Activated naive CD4-positive, alpha-beta T cell treated with Interleukin-2 at 50 U/mL for 16 hours (primary cell): ENCODE results near the gene RNF34.

ENCODE experiments used
- DNase-seq: peaks from one replicate; pipeline ENCODE4 v3.0.0-alpha.2; 2020

Gene RNF34

GRCh38 chr12:121440768-121441167 is 40.9 kb downstream of the RNF34 start:
- DNase-seq = no peak

DNA sequence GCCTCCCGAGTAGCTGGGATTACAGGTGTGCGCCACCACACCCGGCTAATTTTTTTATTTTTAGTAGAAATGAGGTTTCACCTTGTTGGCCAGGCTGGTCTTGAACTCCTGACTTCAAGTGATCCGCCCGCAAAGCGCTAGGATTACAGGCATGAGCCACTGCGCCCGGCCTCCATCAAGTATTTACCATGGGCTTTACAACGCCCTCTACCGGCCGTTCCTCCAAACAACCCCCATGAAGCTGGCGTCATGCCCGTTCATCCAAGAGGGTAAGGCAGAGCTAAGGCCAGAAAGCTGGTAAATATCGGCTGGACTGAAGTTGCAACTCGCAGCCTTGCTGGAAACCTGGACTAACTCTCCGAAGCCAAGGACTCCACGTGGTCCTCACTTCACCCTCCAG is 41.6 kb downstream of the RNF34 start:
- no peak for DNase-seq

GRCh38 chr12:121442028-121442948 is 42.4 kb downstream of the RNF34 start:
- no peak for DNase-seq

DNA sequence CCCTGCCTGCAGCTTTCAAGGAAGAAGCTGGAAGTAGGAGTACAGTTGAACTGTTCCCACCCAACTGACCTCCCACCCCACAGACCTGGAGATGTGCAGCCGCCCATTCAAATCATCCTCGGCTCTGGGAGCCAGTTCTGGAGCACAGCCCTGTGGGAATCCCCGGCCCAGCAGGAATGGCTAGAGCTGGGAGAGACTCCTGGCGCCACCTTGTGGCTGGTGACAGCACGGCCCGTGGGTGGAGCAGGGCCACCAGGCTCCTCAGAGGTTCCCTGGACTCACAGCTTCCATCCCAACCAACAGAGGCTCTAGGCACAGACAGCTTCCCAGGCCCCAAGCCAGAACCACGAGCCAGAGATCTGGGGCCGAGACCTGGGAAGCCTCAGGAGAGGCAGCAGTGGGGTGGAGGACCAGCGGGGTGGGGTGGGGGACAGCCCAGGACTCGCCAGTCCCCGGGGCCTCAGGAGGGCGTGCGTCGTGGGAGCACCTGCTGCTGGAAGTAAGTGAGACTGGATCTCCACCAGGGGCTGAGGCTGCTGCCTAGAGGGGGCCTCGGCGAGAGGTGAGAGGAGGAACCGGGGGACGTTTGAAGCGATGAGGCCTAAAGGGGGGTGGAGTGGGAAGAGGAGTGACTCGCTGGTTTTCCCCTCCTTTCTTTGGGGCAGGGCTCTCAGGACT is 43.4 kb downstream of the RNF34 start:
- peak; percentile 73 for DNase-seq

DNA sequence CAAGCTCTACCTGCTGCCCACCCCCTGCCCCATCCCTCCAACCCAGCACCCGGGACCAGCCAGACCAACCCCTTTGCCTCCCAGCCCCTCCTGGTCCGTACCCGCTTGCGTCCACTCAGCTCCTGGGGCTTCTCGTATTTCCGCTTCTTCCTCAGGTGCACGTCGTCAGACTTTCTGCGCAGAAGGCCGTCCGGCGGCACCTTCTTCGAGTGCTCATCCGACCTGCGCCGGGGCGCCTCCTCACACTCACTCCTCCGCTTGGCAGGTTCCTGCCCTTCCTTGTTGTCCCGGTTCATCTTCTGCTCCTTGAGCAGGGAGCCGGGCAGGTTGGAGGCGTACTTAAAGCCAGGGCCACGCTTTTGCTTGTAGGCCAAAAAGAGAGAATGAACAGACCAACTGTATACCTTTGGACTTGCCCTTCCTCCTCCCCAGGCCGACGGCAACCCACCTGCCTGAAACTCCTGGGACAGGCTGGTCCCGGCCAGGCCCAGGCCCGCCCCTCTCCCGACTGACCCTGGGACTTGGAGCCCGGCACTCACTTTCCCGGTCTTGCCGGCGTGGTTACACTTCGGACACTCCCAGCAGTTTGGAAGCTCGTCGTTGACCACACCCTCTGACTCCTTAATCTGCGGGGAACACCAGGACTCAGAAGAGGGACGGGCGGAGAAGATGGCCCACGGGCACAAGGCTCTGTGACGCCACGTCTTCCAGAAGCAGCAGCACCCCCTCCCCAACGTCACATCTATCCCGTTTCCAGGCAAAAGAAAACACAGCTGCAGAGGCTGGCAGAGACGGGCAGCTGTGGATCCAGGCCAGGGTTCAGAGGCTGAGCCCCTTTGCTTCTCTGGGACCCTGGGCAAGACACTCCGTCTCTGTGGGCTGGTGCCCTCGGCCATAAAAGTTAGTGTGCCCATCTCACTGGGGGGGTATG is 44.3 kb downstream of the RNF34 start:
- no peak for DNase-seq

GRCh38 chr12:121444842-121445202 is 44.9 kb downstream of the RNF34 start:
- no peak for DNase-seq

- no peak for DNase-seq
These were observed 46.8 kb downstream of the RNF34 start for GRCh38 chr12:121446750-121447149.

DNA sequence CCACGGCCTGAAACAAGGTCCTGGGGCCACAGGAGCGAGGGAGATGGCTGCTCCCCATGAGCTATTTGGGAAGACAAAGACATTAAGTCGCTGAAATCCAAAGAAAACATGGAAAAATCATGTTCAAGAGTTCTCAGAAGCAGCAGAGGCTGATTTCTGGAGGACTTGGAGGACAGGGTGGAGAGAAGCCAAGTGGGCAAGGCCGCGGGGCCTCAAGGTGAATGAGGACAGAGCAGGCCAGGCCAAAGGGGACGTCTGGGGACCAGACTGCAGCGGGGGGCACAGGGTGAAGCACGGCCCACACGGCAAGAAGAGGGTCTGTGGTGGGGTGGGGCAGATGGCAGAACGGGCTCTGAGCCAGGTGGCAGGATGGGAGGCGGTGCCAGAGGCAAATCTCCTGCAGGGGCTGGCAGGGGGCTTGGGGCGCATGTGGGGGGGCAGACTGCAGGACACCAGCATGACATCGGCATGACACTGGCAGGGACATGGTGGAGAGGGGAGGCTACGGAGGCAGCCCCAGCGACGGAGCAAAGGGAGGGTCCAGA is 48.9 kb downstream of the RNF34 start:
- DNase-seq = no peak

DNA sequence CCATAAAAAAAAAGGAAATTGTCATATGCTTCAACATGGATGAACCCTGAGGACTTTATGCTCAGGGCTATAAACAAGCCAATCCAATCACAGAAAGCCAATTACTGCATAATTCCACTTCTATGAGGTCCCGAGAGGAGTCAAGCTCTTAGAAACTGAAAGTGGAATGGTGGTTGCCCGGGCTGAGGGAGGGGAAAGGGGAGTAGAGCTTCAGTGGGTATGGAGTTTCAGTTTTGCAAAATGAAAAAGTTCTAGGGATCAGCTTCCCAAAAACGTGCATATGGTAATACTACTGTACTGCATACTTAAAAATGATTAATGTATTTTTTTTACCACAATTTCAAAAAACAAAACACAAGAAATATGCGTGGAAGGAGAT is 52.0 kb downstream of the RNF34 start:
- DNase-seq = peak; percentile 11

DNA sequence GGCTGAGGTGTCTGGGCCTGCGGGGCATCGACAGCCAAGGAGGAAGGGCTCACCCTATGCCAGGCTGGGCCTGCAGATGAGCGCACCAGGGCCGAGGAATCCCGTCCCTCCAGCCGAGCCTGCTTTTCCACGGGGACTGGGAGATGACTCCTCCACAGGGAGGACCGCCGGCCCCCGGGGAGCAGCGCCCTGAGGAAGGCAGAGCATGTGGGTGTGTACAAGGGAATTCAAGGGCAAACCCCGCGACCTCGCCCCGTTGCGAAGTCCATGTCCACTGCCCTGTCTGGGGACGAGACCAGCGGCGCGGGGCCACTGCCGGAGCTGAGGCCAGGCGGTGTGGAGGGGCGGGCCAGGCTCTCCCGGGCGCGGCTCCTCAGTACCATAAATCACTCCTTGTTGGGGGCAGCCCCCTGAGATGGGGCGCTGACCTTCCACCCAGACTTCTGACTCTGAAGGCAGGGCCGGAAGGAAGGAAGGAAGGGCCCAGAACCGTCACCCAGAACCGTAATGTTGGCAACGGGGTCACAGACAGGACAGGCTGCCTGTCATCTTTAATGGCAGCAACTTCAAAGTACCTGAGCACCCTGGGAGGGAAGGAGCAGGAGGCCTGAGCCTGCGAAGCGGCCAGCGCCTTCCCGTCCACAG is 52.5 kb downstream of the RNF34 start:
- no peak for DNase-seq

- DNase-seq = no peak
These were observed 53.1 kb downstream of the RNF34 start for GRCh38 chr12:121452985-121453360.

GRCh38 chr12:121453629-121454028 is 53.7 kb downstream of the RNF34 start:
- no peak for DNase-seq

- no peak for DNase-seq
These were observed 55.0 kb downstream of the RNF34 start for GRCh38 chr12:121454921-121455320.

DNA sequence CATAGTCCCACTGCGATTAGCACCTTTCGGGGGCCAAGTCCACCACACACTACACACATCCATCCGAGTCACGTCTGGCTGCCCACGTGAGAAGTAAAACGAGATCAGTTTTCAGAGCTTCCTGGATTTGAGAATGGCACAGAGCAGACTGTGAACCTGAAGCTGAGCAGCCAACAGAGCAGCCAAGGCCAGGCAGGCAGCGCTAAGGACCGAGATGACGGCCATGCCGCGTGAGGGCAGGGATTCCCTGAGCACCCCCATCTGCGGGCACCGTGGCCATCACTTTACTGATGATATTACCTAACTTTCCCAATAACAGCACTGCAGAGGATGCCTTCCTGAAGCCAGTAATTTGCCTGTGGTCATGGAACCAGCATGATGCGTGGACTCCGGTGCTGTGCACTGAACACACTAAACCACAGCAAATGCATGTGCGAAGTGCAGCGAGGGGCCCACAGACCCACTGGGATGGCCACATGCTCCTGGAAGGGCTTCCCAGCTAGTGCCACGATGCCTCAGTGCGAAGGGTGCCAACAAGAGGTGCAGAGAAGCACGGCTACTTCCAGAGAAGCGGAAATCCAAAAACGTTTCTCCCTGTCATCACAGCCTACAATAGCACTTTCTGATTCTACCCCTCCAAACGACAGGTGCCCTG is 56.0 kb downstream of the RNF34 start:
- DNase-seq = no peak

- no peak for DNase-seq
These were observed 56.6 kb downstream of the RNF34 start for GRCh38 chr12:121456551-121456950.

- DNase-seq = no peak
These were observed 61.1 kb downstream of the RNF34 start for GRCh38 chr12:121461048-121461447.

GRCh38 chr12:121464331-121464730 is 64.4 kb downstream of the RNF34 start:
- DNase-seq = no peak

DNA sequence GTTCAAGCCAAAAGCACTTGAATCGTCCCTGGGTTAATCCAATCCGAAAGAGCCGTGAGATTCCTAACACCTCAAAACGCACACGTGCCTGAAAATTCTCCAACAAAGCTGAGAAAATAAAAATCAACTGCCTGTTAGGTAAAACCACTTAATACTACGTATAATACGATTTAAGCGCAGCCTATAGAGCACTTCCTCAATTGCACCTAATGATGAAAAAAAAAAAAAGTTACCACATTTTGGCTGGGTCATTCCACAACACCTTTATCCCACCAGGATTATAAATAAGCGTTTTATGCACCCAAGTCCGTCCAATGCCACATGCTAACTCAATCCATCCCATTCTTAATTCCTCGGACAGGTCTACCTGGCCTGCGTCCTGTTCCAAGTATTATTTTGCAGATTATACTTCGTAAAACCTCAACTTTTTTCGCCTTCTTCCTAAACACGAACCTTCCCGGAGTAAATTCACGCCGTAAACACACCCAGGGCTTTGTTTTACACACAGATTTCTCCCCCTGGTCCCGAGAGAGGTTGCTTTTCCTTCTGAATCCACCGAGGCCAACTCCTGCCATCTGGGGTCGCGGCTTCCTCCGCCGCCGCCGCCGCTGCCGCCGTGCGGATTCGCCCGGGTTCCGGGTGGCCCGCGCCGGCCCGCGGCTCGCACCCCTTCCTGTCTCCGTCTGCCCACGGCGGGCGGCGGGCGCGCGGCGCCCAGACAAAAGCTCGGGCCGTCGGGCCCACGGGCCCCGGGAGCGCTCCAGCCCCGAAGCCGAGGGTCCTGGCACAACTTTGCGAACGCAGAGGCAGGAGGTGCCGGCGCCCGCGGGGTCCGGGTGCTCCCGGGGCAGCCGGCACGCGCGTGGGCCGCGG is 66.2 kb downstream of the RNF34 start:
- peak; percentile 51 for DNase-seq

DNA sequence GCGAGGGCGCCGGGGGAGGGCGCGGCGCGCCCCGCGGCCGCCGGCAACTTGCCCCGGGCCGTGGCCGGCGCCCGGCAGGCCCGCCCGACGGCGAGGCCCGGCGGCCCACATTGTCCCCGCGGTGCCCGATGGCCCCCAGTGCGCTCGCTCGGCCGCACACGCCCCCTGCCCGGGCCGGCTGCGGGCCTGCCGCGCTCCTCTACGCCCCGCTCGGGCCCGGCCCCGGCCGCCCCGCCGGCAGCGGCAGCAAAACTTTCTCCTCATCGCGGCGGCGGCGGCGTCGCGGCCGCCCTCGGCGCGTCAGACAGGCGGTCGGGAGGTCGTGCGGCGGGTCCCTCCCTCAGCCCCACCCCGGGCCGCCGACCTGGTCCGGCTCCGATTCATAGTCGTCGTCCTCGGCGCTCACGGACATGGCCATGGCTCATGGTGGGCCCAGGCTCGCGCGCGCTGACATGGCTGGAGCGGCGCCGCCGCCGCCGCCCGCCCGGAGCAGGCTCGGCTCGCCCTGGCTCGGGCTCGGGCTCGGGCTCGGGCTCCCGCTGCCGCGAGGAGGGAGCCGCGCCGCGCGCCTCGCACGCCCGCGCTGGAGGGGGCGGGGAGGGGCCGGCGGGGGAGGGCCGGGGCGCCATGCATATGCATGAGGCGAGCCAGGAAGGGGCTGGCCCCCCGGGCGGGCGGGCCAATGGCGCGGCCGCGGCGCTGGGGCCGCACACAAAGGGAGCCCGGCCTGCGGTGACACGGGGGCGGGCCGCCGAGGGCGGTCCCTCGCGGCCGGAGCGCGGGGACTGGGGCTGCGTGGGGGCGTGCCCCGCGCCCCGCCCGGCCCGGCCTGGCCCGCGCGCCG is 67.1 kb downstream of the RNF34 start:
- peak; percentile 88 for DNase-seq
